ENCODE measurements around the gene TPSG1. TPM values are rescaled to one million over a fixed set of nuclear protein-coding genes. Genes with fewer than 3 reads are reported as not detected.
"Not testable (repeated sequence)": the region's sequence is repeated elsewhere in the genome, so short reads cannot be mapped to it uniquely, and the experiment has no call there.

TPSG1 gene
- total RNA-seq, 1 experiment from 2014 or later = not detected

DNA sequence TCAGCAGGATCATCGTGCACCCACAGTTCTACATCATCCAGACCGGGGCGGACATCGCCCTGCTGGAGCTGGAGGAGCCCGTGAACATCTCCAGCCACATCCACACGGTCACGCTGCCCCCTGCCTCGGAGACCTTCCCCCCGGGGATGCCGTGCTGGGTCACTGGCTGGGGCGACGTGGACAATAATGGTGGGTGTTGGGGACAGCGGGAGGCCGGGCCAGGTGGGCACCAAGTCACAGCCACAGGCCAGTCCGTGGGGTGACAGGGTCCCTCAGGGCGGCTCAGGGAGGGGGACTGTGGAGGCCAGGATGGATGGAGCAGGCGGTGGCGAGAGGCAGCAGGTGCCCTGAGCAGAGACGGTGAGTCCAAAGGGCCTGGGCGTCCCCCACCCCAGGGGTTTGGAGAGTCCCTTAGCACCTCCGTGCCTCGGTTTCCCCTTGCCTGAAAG lies 31.8 kb upstream of the TPSG1 start (continued):
- TF ChIP-seq, protein P1, sequence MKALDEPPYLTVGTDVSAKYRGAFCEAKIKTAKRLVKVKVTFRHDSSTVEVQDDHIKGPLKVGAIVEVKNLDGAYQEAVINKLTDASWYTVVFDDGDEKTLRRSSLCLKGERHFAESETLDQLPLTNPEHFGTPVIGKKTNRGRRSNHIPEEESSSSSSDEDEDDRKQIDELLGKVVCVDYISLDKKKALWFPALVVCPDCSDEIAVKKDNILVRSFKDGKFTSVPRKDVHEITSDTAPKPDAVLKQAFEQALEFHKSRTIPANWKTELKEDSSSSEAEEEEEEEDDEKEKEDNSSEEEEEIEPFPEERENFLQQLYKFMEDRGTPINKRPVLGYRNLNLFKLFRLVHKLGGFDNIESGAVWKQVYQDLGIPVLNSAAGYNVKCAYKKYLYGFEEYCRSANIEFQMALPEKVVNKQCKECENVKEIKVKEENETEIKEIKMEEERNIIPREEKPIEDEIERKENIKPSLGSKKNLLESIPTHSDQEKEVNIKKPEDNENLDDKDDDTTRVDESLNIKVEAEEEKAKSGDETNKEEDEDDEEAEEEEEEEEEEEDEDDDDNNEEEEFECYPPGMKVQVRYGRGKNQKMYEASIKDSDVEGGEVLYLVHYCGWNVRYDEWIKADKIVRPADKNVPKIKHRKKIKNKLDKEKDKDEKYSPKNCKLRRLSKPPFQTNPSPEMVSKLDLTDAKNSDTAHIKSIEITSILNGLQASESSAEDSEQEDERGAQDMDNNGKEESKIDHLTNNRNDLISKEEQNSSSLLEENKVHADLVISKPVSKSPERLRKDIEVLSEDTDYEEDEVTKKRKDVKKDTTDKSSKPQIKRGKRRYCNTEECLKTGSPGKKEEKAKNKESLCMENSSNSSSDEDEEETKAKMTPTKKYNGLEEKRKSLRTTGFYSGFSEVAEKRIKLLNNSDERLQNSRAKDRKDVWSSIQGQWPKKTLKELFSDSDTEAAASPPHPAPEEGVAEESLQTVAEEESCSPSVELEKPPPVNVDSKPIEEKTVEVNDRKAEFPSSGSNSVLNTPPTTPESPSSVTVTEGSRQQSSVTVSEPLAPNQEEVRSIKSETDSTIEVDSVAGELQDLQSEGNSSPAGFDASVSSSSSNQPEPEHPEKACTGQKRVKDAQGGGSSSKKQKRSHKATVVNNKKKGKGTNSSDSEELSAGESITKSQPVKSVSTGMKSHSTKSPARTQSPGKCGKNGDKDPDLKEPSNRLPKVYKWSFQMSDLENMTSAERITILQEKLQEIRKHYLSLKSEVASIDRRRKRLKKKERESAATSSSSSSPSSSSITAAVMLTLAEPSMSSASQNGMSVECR (CRISPR knock-in tag; IDR thresholded peaks at IDR 0.05; ENCODE audit: borderline replicate concordance) = no peak

DNA sequence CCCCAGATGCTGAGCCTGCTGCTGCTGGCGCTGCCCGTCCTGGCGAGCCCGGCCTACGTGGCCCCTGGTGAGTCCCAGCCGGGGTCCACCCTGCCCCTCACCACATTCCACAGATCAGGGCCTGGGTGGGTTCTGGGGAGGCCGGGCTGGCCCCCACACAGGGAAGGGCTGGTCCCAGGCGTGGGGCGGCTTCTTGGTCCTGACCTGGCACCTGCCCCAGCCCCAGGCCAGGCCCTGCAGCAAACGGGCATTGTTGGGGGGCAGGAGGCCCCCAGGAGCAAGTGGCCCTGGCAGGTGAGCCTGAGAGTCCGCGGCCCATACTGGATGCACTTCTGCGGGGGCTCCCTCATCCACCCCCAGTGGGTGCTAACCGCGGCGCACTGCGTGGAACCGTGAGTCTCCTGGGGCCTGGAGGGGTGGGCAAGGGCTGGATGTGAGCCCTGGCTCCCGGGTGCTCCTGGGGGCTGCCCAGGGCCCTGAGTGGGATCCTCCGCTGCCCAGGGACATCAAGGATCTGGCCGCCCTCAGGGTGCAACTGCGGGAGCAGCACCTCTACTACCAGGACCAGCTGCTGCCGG lies 31.3 kb upstream of the TPSG1 start:
- H3K4me1 Mint-ChIP-seq = not testable (repeated sequence)

DNA sequence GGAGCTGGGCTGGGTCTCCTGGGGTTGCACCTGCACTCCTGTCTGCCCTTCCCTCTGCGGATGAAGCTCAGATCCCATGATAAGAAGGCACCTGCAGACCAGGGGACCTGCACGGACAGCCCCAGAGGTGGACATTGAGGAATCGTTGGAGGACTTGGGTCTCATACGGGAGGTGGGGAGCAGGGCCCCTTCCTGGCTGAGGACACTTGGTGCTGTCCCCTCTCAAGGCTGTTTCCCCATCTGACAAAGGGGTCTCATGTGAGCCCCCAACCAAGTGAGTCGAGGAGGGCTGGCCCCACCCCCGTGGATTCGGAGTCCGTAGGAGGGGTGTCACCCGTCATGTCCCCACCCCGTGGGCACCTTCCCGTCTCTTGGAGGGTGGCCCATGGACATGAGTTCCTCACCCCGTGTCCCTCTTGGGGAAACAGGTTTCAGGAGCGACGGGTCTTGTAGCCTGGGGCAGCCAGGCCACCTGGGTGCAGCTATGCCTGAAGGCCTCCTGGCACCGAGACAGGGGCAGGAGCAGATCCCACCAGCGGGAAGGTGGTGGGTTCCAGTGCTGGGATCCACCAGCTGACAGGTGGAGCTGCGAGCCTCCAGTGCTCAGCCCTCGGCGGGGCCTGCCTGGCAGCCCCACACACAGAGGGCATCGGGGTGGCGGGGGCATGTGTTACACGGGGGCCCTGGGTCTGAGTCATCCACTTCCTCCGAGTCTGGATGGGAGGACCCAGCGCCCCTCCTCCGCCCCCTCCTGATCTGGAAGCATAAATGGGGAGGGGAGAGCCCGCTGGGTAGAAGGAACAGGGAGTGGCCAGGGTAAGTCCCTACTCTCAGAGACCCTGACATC lies 30.4 kb upstream of the TPSG1 start, which contains the start of gene TPSD1:
Gene TPSD1, plus strand, starts transcription at position 794 of the 847 bp plus-strand sequence. CDS start 212 bp downstream, outside the sequence.
- POLR2A ChIA-PET; DNase-seq (ENCODE audit: low spot score); H3K36me3 Mint-ChIP-seq; H3K4me3 Mint-ChIP-seq; ATAC-seq; H3K9me3 Mint-ChIP-seq; H3K27ac Mint-ChIP-seq; H3K4me1 Mint-ChIP-seq: not testable (repeated sequence)
- peaks cover 25% of the 10 kb centered on the region for H3K27me3 Mint-ChIP-seq (ENCODE audit: low read depth)
- CTCF ChIA-PET = interaction anchor here (0.9 kb wide), 1 partner anchor 45 kb away, joined by 3 read pairs; no protein-coding TSS in a partner anchor

More for the DNA sequence above, 31.3 kb upstream of the TPSG1 start:
- POLR2A ChIA-PET; H3K4me3 Mint-ChIP-seq; ATAC-seq; H3K36me3 Mint-ChIP-seq; H3K27ac Mint-ChIP-seq; H3K9me3 Mint-ChIP-seq; DNase-seq (ENCODE audit: low spot score); CTCF ChIA-PET: not testable (repeated sequence)
- peaks cover 25% of the 10 kb centered on the region for H3K27me3 Mint-ChIP-seq (ENCODE audit: low read depth)

DNA sequence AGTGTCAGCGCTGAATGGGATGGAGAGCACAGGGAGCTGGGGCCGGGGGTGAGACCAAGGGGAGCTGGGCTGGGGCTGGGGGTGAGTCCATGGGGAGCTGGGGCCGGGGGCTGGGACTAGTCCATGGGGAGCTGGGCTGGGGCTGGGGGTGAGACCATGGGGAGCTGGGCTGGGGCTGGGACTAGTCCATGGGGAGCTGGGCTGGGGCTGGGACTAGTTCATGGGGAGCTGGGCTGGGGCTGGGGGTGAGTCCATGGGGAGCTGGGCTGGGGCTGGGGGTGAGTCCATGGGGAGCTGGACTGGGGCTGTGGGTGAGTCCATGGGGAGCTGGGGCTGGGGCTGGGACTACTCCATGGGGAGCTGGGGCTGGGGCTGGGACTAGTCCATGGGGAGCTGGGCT lies 29.8 kb upstream of the TPSG1 start:
- DNase-seq (ENCODE audit: low spot score); H3K27ac Mint-ChIP-seq; H3K4me3 Mint-ChIP-seq; H3K9me3 Mint-ChIP-seq; H3K36me3 Mint-ChIP-seq; ATAC-seq; POLR2A ChIA-PET; H3K4me1 Mint-ChIP-seq: not testable (repeated sequence)
- peaks cover 18% of the 10 kb centered on the region for H3K27me3 Mint-ChIP-seq (ENCODE audit: low read depth)
- CTCF ChIA-PET = interaction anchor here (0.9 kb wide), 1 partner anchor 46 kb away, joined by 3 read pairs; no protein-coding TSS in a partner anchor

DNA sequence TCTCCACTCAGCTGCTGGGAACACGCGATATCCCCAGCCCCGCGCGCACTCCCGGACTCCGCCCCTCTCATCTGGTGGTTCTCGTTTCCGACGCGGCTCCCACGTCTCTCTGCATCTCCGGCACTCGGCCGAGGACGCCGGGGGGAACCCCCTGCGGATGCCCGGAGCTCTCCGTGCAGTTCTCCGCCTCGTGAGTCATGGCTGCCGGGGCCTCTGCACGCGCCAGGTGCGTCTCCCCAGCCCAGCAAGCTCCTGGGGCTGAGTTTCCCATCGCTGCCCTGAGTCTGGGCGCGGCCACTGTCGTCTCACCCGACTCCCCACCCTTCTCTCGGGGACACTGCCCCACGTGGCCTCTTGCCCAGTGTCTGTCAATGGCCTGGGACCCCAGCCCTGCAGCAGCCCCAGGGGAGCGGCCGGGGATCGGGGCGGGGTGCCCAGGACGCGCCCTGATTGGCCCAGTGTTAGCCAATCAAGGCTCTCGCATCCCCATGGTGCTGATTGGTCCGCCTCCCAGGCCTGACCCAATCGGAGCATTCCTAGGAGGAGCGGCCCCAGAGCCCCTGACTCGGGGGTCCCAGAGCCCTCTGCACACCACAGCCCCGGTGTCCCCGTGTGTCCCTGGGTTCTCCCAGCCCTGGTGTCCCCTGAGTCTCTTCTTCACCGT lies 28.8 kb upstream of the TPSG1 start:
- ATAC-seq = peak; percentile 76
- DNase-seq (ENCODE audit: low spot score); H3K36me3 Mint-ChIP-seq; CTCF ChIA-PET; H3K27ac Mint-ChIP-seq; H3K4me1 Mint-ChIP-seq; POLR2A ChIA-PET; H3K4me3 Mint-ChIP-seq; H3K9me3 Mint-ChIP-seq: not testable (repeated sequence)
- peaks cover 10% of the 10 kb centered on the region for H3K27me3 Mint-ChIP-seq (ENCODE audit: low read depth)

DNA sequence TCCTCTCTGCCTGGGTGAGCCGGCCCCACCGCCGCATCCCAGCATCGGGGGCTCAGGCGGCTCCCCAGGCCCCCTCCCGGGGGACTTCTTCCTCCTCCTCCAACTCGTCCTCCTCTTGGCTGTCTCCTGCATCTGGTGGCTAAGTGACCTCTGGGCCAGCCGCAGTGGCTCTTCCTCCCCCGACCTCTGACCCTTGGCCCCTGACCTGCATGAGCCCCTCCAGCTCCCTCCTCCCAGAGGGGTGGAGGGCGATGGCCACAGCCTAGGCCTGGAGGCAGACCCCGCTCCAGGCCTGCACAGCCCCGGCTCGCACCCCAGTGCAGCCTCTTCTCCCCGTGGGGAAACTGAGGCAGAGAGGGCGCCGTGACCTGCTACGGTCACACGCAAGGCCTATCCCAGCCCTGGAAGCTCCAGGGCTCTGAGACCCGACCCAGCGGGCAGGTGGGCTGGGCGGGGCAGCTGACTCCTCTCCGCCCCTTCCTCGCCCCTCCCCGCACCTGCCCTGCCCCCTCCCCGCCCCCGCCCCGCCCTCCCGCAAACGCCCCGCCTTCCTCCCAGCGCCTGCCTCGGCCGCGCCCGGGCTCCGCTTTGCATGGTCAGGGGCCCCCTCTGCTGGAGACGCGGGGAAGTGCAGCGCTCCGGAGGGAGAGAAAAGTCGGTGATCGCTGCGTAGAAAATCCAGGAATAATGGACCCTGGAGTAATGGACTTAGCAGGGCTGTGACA lies 24.1 kb upstream of the TPSG1 start:
- H3K27me3 Mint-ChIP-seq (ENCODE audit: low read depth) = peaks cover 36% of the 10 kb centered on the region
- H3K4me3 Mint-ChIP-seq; H3K9me3 Mint-ChIP-seq; POLR2A ChIA-PET; H3K27ac Mint-ChIP-seq; CTCF ChIA-PET; H3K36me3 Mint-ChIP-seq; DNase-seq (ENCODE audit: low spot score); H3K4me1 Mint-ChIP-seq: not testable (repeated sequence)
- peak; percentile 74 for ATAC-seq

DNA sequence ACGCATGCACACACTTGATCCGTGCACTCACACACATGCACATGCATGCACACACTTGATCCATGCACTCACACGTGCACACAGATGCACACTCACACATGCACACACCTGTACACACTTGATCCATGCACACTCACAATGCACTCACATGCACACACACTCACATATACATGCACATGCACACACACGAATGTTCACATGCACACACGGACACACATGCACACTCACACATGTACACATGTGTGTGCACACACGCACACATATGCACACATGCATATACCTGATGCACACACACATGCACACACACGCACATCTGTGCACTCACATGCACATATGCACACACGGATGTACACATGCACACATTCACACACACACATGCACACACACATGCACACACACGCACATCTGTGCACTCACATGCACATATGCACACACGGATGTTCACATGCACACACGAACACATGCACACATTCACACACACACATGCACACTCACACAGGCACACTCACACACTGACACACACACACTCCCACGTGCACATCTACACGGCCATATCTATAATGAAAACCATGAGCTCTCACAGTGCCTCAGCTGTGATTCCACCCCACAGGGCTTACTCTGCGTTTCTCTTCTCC lies 23.0 kb upstream of the TPSG1 start:
- H3K36me3 Mint-ChIP-seq; H3K4me3 Mint-ChIP-seq; POLR2A ChIA-PET; H3K27ac Mint-ChIP-seq; ATAC-seq; H3K4me1 Mint-ChIP-seq; CTCF ChIA-PET; DNase-seq (ENCODE audit: low spot score); H3K9me3 Mint-ChIP-seq: not testable (repeated sequence)
- H3K27me3 Mint-ChIP-seq (ENCODE audit: low read depth) = peaks cover 36% of the 10 kb centered on the region
